ENCODE results near the gene SPIB. TPM values are rescaled to one million over a fixed set of nuclear protein-coding genes. Genes with fewer than 3 reads are reported as not detected.

Gene SPIB
- total RNA-seq, 1 donor: not detected

DNA sequence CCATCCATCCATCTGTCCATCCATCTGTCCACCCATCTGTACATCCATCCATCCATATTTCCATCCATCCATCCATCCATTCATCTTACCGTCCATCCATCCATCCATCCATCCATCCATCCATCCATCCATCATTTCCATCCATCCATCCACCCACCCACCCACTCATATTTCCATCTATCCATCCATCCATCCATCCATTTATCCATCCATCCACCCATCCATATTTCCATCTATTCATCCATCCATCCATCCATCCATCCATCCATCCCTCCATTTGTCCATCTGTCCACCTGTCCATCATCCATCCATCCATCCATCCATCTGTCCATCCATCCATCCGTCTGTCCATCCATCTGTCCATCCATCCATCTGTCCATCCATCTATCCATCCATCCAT lies 37.3 kb downstream of the SPIB start:
- H3K4me3 ChIP-seq (ENCODE audit: low read depth, low read length): no peak overlapping the region
- no peak for DNase-seq (ENCODE audit: low read depth)
- TF ChIP-seq, protein P1, sequence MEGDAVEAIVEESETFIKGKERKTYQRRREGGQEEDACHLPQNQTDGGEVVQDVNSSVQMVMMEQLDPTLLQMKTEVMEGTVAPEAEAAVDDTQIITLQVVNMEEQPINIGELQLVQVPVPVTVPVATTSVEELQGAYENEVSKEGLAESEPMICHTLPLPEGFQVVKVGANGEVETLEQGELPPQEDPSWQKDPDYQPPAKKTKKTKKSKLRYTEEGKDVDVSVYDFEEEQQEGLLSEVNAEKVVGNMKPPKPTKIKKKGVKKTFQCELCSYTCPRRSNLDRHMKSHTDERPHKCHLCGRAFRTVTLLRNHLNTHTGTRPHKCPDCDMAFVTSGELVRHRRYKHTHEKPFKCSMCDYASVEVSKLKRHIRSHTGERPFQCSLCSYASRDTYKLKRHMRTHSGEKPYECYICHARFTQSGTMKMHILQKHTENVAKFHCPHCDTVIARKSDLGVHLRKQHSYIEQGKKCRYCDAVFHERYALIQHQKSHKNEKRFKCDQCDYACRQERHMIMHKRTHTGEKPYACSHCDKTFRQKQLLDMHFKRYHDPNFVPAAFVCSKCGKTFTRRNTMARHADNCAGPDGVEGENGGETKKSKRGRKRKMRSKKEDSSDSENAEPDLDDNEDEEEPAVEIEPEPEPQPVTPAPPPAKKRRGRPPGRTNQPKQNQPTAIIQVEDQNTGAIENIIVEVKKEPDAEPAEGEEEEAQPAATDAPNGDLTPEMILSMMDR (IDR thresholded peaks at IDR 0.05; ENCODE audit: insufficient read depth, low read depth, low read length): no peak

DNA sequence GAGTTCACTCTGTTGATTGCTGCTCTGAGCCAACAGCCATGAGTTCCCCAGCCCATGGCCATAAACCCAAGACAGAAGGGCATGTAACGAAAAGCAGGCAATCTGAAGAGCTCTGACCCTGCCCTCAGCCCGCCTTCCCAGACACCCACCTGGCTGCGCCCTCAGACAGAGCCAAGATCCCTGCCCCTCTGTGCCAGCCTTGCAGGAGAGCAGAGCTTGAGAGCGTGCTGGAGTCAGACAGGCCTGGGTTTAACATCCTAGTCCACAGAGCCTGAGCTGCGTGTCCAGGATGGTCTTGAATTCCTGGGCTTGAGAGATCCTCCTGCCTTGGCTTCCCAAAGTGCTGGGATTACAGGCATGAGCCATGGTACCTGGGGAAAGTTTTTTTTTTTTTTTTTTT lies 38.6 kb downstream of the SPIB start:
- TF ChIP-seq, protein P1 (IDR thresholded peaks at IDR 0.05; ENCODE audit: insufficient read depth, low read depth, low read length): no peak
- no peak for DNase-seq (ENCODE audit: low read depth)
- no peak overlapping the region for H3K4me3 ChIP-seq (ENCODE audit: low read depth, low read length)

DNA sequence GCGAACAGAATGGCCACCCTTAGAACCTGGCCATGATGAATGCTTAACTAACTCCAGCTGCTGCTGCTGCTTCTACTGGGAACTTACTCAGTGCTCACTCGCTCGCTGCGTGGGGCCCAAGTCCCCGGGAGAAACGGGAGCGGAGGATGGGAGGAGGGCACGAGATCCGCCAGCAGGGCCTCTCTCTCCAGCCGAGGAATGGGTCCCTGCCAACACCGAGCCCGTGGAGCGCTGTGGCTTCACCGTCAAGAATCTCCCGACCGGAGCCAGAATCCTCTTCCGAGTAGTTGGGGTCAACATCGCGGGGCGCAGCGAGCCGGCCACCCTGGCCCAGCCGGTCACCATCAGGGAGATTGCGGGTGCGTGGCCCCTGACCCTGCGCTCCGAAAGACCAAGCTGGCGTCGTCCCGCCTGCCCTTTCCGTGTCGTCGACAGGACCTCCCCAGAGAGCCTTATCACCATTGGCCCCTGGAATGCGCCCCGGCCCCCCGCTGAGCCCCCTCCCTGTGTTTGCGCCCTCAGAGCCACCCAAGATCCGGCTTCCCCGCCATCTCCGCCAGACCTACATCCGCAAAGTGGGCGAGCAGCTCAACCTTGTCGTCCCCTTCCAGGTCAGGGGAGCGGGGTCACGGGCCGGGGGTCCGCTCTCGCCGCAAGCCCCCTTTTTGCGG lies 39.8 kb downstream of the SPIB start:
- no peak for DNase-seq (ENCODE audit: low read depth)
- TF ChIP-seq, protein P1 (IDR thresholded peaks at IDR 0.05; ENCODE audit: insufficient read depth, low read depth, low read length): no peak
- H3K4me3 ChIP-seq (ENCODE audit: low read depth, low read length): no peak overlapping the region

DNA sequence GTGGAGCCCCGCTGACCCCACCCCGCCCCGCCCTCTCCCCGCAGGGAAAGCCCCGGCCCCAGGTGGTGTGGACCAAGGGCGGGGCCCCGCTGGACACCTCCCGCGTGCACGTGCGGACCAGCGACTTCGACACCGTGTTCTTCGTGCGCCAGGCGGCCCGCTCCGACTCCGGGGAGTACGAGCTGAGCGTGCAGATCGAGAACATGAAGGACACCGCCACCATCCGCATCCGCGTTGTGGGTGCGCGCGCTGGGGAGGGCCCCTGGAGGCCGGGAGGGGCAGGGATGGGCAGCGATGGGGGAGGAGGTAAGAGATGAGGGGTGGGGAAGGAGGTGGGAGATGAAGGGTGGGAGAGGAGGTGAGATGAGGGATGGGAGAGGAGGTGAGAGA lies 40.3 kb downstream of the SPIB start:
- DNase-seq (ENCODE audit: low read depth): no peak
- TF ChIP-seq, protein P1 (IDR thresholded peaks at IDR 0.05; ENCODE audit: insufficient read depth, low read depth, low read length): no peak
- no peak overlapping the region for H3K4me3 ChIP-seq (ENCODE audit: low read depth, low read length)

DNA sequence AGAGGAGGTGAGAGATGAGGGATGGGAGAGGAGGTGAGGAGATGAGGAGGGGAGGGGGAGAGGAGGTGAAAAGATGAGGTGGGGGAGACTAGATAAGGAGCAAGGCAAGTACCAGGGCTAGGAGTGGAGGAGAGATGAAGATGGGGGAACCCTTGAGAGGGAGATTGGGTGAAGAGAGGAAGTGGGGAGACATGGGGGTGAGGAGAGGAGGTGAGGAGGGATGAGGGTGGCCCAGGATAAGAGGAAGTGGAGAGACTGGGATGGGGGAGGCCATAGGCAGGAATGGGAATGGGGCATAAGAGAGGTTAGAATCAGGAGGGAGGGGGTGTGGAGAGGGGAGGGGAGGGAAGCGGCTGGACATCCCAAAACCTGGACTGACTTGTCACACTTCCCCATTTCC lies 40.9 kb downstream of the SPIB start:
- TF ChIP-seq, protein P1 (IDR thresholded peaks at IDR 0.05; ENCODE audit: insufficient read depth, low read depth, low read length): no peak
- H3K4me3 ChIP-seq (ENCODE audit: low read depth, low read length): no peak overlapping the region
- no peak for DNase-seq (ENCODE audit: low read depth)

DNA sequence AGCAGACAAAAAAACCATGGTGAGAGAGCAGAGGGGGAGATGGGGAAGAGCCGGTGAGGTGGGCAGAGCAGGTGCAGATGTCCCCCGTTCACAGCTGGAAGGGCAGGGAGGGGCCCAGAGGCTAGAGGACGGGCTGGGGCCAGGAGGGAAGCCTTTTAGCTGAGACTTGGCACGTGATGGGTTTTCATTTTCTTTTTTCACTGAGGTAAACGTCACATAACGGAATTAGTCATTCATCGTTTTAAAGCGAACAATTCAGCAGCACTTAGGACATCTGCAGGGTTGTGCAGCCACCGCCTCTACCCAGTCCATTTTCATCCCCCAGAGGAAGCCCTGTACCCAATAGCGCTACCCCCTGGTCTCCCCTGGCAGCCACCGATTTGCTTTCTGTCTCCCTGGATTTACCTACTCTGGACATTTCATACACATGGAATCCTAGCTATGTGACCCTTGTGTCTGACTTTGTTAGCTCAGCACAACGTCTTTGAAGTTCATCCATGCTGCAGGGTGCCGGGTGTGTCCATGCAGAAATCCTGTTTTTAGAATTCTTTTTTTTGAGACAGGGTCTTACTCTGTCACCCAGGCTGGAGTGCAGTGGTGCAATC lies 41.5 kb downstream of the SPIB start:
- peak; percentile 16 for DNase-seq (ENCODE audit: low read depth)
- no peak overlapping the region for H3K4me3 ChIP-seq (ENCODE audit: low read depth, low read length)
- TF ChIP-seq, protein P1 (IDR thresholded peaks at IDR 0.05; ENCODE audit: insufficient read depth, low read depth, low read length): no peak

Measured in fibroblast of villous mesenchyme (primary cell).